ACHN (cell line): ENCODE measurements around the gene PALM3.

Experiments used
- DNase-seq: peaks from one replicate; pipeline ENCODE4 v3.0.0-alpha.2; 2015
- in situ Hi-C: cut with HindIII; loops from 2 replicates; pipeline ENCODE4 v1.10.0; 2017; ENCODE audit warnings: low sequenced_read_pairs, low pct_ligation_motif_present, low pct_unique_long_range_greater_than_20kb

PALM3 gene

DNA sequence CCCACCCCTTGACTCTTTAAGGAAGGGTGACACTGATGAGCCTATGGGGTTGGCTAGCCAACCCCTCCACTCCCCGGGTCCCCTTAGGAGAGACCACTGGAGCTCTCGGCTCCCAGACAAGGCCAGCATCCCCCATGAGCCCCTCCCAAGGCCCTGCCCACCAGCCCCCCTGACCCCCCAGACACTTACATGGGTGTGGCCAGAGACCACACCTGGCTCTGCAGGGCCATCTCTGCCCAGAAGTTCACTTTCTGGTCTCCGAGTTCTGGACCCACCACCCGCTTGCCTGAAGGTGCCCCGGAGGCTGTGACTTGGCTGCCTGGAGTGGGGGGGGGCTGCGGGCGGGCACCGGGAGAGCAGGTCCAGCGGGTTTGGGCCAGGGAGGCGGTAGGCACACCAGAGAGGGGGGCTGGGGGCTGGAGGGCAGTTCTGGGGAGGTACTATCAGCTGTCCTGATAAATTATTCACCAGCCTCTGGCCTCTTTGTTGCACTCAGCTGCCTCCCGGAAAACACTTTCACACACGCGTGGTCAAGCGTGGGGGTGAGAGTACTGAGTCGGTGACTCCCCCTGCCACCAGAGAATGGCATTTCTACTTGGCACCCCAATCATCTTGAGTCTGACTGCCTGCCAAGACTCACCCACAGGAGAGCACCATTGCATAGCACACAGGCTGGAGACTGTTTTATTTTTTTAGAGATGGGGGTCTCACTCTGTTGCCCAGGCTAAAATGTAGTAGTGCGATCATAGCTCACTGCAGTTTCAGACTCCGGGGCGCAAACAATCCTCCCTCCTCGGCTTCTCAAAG lies at the start of gene PALM3:
Gene PALM3, minus strand, starts transcription at position 326 of the 807 bp plus-strand sequence. Its CDS starts 96 bp downstream, at position 230.
- peak; percentile 68 for DNase-seq
- in situ Hi-C loops = no loop called here

DNA sequence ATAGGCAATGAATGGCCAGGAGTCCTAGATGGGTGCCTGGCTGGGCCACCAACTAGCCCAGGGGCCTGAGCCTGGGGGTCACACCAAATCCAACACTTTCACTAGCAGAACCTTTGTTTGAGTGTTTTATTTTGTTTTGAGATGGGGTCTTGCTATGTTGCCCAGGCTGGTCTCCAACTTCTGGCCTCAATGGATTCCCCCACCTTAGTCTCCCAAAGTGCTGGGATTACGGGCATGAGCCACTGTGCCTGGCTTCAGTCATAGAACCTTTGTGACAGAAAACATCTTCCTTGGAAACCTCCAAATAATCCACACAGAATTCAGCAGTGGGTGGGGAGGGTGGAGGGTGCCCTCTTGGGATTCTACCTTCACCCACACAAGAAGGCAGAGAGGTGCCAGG lies 49.6 kb upstream of the PALM3 start:
- DNase-seq = no peak
- in situ Hi-C loops = no loop called here

DNA sequence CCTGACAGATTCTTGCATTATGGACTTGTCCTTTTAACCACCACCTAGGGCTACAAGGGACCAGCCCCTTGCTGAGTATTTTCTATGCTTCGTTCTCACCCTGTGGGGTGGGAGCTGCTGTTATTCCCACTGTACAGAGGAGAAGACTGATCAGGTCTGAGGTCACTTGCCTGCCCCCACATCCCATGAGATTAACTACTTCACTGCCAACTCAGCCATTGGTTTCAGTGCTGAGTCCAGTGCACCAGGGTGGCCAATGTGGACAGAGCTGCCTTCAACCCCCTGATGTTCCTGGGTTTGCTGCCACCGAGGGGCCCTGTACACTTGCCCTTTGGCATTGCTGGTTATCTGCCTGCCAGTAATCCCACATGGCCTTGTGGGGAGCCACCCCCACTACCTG lies 48.8 kb upstream of the PALM3 start:
- DNase-seq = no peak
- in situ Hi-C loops = no loop called here

DNA sequence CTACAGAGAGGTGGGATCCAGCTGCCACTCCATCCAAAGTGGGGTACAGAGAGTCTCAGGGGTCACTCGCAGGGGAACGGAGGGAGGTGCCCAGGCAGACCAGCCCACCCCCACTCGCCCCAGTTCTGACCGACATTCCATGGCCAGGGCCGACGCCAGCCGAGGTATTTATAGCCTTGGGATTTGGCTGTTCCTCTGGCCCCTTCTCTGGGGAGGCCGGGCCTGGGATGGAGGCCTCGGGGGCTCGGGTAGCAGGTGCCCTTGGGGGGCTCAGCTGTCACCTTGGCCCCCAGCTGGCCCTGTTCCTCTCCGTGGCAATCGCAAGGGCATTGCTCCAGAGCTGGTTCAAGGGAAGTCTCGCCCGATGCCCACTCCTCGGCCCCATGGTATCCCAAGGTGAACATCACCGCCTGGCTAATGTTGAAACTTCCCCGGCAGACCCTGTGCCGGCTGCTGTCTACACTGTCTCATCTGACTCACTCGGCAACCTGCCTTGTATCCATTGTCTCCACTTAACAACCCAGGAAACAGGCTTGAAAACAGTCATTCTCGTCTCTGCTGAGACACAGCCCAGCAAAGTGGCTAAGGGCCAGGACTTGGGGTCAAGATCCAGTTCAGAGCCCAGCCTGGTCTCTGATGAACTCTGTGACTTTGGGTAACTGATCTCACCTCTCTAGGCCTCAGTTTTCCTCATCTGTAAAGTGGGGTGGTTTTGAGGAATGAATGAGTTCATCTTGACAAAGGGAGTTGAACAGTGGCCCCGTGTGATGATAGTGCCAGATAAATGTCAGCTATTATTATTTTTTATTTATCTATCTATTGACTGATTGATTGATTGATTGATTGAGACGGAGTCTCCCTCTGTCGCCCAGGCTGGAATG lies 45.9 kb upstream of the PALM3 start:
- no peak for DNase-seq
- in situ Hi-C loops = no loop called here

DNA sequence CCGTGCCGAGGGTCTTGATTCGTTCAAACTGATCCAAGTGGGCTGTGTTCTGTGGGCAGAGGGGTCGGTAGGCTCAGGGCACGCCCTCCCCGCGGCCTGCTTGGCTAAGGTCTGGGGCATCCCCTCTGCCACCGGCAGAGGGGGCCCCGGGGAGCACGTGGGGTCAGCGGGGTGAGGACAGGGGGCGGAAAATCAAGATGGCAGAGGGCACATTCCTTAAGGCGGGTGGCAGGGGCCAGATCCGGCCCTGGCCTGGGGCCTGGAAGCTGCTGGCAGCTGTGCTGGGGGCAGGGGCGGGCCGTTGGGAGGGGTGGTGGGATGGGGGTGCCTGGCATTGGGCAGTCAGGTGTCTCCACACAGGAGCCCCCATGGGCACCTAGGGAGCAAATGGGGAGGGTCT lies 45.0 kb upstream of the PALM3 start:
- DNase-seq = no peak
- in situ Hi-C loops = no loop called here

- no peak for DNase-seq
- in situ Hi-C loops = no loop called here
Observed at GRCh38 chr19:14105680-14106079, 43.8 kb upstream of the PALM3 start.

GRCh38 chr19:14103310-14103709 lies 41.4 kb upstream of the PALM3 start:
- DNase-seq = no peak

DNA sequence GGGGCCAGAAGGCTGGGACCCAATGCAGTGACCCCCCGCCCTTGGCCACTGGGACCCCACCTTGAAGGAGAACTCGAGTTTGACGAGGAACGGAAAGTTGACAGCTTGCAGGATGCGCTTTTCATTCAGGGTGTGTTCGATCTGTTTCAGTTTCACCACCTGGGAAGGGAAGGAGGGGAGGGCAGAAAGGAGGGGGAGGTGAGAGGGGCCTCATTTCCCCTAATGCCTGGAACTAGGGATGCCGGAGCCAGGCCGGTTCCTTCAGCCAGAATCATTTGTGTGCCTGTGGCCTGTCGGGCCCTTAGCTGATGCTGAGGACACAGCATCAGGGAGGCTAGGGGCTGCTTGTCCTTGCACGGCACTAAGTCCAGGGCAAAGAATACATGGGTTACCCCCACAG lies 40.9 kb upstream of the PALM3 start:
- no peak for DNase-seq
- in situ Hi-C loops = no loop called here

More at GRCh38 chr19:14103310-14103709, 41.4 kb upstream of the PALM3 start:
- in situ Hi-C loops = no loop called here

DNA sequence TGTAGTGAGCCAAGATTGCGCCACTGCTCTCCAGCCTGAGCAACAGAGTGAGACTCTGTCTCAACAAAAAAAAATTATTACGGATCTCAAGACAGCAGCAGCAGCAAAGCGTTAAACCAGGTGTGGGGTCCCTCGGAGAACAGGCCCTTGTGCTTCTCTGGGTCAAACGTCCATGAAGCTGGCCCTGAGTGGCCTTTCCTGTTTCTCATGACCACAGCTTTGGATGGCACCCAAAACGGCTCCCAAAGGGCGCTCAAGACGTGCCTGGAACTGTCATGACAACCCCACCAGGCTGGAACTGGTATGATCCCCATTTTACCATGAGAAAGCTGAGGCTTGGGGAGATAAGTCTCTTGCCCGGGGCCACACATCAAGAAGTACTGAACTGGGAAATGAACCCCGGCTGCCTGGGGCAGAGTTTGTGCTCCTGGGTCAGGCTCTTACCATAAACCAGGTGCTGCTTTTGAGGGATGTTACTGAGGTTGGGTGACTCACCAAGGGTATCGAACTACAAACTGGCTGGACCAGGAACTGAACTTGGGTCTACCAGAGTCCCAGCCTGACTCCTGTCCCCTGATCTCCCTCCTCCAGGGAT lies 40.3 kb upstream of the PALM3 start:
- in situ Hi-C loops = no loop called here
- no peak for DNase-seq

DNA sequence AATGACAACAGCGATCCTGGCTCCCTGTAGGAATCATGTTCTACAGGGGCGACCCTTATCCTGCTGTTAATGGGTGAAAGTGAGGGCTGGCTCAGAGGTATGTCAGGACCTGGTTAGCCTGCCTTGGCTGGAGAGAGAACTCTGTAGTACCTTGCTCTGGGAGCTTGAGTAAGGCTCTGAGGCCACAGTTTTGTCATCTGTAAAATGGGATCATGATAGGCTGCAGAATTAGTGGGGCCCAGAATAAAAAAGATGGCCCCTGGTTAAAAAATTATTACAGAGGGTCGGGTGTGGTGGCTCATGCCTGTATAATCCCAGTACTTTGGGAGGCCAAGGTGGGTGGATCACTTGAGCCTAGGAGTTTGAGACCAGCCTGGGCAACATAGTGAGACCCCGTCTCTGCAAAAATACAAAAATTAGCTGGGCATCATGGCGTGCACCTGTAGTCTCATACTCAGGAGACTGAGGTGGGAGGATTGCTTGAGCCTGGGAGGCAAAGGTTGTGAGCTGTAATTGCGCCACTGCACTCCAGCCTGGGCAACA lies 39.2 kb upstream of the PALM3 start:
- no peak for DNase-seq
- in situ Hi-C loops = no loop called here

DNA sequence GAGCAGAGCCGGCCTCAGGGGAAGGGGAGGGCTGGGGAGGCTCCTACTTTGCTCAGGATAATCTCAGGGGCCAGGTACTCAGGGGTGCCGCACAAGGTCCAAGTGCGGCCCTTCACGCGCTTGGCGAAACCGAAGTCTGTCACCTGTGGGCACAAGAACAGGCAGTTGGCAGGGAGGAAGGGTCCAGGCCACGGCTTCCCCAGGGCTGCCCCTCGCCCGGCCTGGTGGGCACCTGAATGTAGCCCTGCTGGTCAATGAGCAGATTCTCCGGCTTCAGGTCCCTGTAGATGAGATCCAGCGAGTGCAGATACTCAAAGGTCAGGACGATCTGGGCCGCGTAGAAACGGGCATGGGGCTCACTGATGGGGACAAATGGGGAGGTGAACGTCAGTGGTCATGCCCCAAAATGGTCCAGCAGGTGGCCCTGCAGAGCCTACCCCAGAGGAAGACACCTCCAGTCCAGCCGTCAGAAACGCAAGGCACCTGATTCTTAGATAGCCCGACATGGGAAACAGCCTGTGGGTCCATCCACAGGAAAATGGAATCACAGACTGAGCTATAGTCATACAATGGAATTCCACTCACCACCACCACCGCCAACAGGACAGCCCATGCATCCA lies 35.8 kb upstream of the PALM3 start:
- in situ Hi-C loops = no loop called here
- DNase-seq = no peak

DNA sequence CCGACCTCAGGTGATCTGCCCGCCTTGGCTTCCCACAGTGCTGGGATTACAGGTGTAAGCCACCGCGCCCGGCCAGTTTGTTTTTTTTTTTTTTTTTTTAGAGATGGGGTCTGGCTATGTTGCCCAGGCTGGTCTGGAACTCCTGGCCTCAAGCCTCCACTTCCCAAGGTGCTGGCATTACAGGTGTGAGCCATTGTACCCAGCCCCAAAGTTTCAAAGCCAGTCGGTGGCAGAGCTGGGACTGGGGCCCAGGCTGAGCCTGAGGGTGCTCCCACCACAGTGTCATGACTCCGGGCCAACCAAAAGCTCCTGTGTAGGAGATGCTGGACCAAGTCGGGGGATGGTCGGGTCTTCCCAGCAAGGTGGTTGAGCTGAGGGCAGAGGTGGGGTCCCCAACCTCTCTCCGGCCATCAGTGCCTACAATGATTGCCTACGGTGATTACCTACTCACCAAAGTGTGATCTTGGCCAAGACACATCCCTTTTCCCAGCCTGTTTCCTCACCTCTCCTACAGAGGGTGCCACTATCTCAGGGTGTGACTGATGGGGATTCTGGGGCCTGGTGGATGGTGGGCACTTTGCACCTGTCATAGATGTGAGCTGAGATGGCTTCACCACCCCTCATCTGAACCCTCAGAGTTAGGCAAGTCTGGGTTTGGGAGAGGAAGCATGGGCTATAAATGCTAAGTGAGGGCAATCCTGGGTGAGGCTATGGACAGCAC lies 34.6 kb upstream of the PALM3 start:
- DNase-seq = no peak
- in situ Hi-C loops = no loop called here

DNA sequence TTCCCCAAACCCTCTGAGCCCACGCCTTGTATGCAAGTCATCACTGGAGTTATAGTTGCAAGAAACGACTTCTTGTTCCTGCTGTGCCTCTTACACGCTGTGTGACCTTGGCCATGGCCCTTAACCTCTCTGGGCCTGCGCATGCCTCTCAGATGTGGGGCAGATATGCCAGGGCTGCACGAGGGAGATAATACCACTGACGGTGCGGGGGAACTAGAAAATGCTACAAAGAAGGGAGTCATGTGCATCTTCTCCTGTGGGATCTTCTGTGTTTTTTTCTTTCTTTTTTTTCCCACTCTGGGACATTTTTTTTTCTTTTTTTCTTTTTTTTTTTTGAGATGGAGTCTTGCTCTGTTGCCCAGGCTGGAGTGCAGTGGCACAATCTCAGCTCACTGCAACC lies 33.0 kb upstream of the PALM3 start:
- in situ Hi-C loops = no loop called here
- no peak for DNase-seq

- in situ Hi-C loops = no loop called here
- DNase-seq = no peak
Observed at GRCh38 chr19:14093117-14093823, 31.4 kb upstream of the PALM3 start.

DNA sequence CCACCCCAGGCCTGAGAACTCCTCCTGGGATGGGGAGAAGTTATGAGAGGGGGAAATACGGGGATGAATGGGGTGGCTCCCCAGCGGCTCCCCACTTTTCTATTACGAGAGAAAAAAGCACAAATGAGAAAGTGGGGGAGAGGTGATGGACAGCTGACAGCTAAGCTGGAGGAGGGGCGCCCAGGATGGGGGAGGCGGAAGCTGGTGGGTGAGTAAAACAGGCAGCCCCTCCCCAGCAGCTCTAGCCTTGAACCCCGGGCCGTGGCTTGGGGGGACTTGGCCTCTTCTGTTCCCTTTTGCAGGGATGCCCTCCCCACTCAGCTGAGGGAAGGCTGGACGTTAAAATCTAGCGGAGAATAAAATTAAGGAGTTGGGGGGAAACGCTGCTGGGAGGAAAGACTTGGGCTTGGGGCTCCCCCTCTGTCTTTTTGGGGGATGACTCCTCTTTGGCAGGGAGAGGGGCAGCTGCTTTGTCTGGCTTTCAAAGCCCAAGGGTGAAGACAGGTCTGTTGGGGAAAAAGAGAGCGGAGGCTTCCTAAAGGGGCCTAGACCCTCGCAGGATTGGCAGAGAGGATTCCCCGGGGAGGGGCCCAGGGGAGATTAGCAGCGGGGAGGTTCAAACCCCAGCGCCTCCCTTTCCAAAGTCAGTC lies 30.1 kb upstream of the PALM3 start:
- in situ Hi-C loops = no loop called here
- DNase-seq = no peak

- in situ Hi-C loops = no loop called here
Observed at GRCh38 chr19:14091081-14091812, 29.4 kb upstream of the PALM3 start.

More at GRCh38 chr19:14091081-14091812, 29.4 kb upstream of the PALM3 start:
- DNase-seq = peak; percentile 58
